ENCODE results near the gene TNFRSF19.

TNFRSF19 gene

GRCh38 chr13:23655321-23655720, 85.1 kb downstream of the TNFRSF19 start:
- DNase-seq (ENCODE audit: extremely low read depth, low read depth), result no peak
- H3K4me3 ChIP-seq (replicated peaks; ENCODE audit: low read depth, low read length), result no peak overlapping the region
- no peak for TF ChIP-seq CTCF (IDR thresholded peaks at IDR 0.05; ENCODE audit: low read depth, low read length, missing control alignments)

- no peak for TF ChIP-seq CTCF (IDR thresholded peaks at IDR 0.05; ENCODE audit: low read depth, low read length, missing control alignments)
- DNase-seq (ENCODE audit: extremely low read depth, low read depth), result peak; percentile 56
- no peak overlapping the region for H3K4me3 ChIP-seq (replicated peaks; ENCODE audit: low read depth, low read length)
Observed at GRCh38 chr13:23656637-23657371, 86.6 kb downstream of the TNFRSF19 start.

GRCh38 chr13:23658929-23659541, 88.8 kb downstream of the TNFRSF19 start:
- H3K4me3 ChIP-seq (replicated peaks; ENCODE audit: low read depth, low read length), result no peak overlapping the region
- TF ChIP-seq CTCF (IDR thresholded peaks at IDR 0.05; ENCODE audit: low read depth, low read length, missing control alignments), result no peak
- no peak for DNase-seq (ENCODE audit: extremely low read depth, low read depth)

- no peak for TF ChIP-seq CTCF (IDR thresholded peaks at IDR 0.05; ENCODE audit: low read depth, low read length, missing control alignments)
- no peak for DNase-seq (ENCODE audit: extremely low read depth, low read depth)
Observed at GRCh38 chr13:23660249-23660648, 90.0 kb downstream of the TNFRSF19 start.

DNA sequence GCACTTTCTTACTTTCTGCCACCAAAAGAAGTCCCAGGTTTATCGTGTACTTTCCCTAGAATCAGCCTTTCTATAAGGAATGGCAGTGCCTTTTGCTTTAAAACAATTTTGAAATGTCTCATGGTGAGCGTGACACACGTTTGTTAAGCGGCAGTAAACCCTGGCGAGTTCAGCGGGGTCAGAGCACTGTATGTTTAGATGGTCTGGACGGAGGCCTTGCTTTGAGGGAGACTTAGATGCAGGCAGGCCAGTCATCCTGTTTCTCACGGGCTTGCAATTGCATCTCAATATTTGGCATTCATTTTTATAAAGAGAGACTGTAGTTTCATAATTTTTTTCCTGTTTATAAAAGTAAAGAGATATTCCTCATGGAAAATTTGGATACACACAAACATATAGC, 96.4 kb downstream of the TNFRSF19 start:
- H3K4me3 ChIP-seq (replicated peaks; ENCODE audit: low read depth, low read length), result no peak overlapping the region
- no peak for TF ChIP-seq CTCF (IDR thresholded peaks at IDR 0.05; ENCODE audit: low read depth, low read length, missing control alignments)
- no peak for DNase-seq (ENCODE audit: extremely low read depth, low read depth)

More at GRCh38 chr13:23660249-23660648, 90.0 kb downstream of the TNFRSF19 start:
- no peak overlapping the region for H3K4me3 ChIP-seq (replicated peaks; ENCODE audit: low read depth, low read length)

DNA sequence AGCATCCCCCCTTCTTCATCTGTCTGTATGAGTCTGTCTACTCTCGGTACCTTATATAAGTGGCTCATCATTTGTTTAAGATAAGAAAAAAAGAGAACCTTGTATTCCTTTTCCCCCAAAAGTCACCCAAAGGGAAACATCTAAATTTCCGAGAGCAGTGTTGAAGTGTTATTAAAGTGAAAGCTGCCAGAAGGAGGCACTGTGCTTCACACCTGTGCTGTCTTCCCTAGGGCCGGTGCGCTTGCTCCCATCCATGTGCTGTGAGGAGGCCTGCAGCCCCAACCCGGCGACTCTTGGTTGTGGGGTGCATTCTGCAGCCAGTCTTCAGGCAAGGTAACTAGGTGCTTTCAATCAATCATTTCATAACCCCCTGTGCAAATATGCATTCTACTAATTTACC, 97.5 kb downstream of the TNFRSF19 start:
- no peak overlapping the region for H3K4me3 ChIP-seq (replicated peaks; ENCODE audit: low read depth, low read length)
- DNase-seq (ENCODE audit: extremely low read depth, low read depth), result no peak
- TF ChIP-seq CTCF (IDR thresholded peaks at IDR 0.05; ENCODE audit: low read depth, low read length, missing control alignments), result no peak
